GM18526 (cell line): ENCODE measurements around the gene SGTA.

Experiments used
- POLR2A ChIP-seq: IDR thresholded peaks from 3 replicates; pipeline ENCODE4 v1.6.1; 2011; ENCODE audit not compliant: insufficient read length; ENCODE audit errors: extremely low read depth

The SGTA gene

DNA sequence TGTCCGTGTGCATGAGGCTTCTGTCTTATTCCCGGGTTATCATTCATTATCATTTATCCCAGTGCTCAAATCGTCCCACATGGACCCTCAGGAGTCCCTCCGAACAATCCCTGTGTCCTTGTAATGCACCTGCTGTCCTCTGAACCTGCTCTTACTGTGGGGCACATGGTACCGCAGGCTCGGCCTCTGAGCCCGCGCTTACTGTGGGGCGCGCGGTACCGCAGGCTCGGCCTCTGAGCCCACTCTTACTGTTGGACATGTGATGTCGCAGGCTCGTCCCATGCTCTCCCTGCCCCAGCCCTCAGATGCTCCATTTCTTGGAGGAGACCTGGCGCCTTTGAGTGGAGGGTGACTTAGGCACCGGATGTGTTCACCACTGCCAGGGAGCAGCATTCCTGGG lies 19.8 kb upstream of the SGTA start:
- TF ChIP-seq POLR2A, result no peak

DNA sequence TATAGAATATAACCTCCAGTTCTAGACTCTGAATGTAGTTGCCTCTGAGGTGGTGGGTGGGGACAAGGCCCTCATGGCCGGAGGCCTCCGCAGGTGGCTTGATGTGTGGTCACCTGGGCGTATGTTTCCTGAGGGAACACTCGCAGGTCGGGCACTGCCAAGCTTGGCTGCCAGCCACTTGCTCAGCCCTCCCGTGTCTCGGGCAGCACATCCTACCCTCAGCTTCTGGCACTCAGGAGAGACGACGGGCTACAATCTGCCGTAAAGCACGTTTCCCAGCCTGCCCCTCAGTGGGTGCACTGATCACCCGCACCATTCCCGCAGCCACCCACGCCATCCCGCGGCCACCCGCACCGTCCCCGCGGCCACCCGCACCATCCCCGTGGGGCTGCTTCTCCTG lies 17.4 kb upstream of the SGTA start:
- no peak for TF ChIP-seq POLR2A

DNA sequence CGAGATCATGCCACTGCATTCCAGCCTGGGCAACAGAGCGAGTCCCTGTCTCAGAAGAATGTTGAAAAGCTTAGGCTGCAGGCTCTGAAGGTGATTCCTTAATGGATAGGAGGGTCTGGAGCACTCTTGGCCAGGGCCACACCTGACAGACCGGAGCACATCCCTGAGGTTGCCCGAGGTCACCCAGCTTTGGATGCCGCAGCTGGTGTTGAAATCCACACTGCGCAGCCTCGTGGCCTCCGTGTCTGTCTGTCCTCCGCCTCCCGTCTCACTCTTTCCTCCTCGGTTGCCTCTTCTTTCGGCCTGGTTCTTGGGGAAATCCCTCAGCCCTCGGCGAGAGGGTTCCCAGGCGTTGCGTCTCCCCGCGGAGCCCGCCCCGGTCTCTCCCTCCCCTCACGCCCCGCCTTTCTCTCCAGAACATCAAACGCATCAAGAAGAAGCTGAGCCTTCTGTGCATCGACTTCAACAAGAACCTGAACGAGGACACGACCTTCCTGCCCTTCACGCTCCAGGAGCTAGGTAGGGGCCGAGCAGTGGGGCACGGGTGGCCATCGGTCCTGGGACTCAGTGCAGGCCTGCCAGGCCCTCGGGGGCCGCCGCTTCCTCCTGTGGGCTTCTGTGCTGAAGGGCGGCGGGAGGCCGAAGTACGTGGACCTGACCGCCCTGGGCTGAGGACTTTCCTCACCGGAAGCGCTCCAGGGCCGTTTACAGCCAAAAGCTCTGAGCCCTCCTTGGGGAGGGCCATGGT lies 16.4 kb upstream of the SGTA start:
- no peak for TF ChIP-seq POLR2A

DNA sequence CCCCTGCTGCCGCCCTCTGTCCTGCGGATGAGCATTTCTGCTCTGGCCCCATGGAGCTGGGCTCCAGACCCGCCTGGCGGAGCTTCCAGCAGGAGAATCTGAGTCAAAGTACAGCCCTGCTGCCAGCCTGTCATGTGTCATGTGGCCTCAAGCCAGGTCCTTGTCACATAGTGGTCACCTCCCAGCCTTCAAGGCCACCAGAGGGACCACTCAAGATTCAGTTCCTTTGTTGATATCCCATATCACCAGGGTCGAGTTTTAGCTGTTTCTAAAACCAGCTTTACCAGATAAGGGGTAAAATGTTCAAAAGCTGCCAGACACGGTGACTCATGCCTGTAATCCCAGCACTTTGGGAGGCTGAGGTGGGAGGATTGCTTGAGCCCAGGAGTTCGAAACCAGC lies 15.7 kb upstream of the SGTA start:
- TF ChIP-seq POLR2A, result no peak

DNA sequence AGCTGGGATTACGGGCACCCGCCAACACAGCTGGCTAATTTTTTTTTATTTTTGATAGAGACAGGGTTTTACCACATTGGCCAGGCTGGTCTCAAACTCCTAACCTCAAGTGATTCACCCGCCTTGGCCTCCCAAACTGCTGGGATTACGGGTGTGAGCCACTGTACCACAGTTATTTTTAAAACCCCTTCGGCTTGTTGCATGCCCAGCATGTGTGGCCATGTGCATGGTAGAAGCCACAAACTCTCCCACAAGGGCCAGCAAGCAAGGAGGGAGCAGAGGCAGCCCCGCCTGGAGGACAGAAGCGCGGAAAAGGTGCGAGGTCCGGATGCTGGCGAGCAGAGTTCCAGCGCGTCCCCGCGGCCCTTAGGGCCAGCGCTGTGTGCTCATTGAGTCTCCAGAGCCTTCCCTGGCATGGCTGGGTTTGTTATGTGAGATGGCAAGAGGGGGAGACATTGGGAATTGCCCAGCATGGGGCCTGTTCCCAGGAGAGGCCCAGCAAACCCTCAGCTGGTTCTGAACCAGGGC lies 15.1 kb upstream of the SGTA start:
- no peak for TF ChIP-seq POLR2A

DNA sequence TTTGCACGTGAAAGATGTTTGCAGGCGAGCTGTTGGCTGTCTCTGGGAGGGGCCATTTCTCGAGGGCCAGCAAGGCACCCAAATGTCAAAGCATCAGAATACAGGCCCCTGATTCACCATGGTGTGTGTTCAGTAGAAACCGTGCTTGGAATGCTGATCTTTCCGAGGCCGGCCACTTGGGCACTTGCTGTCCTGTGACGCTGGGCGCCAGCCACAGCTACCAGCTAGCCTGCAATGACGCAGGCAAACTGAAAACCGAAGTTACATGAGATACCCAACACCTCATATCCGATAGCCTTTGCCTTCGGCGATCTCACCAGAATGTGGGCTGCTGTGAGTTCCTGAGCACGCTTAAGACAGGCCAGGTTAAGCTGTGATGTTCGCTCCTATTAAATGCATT lies 14.2 kb upstream of the SGTA start:
- no peak for TF ChIP-seq POLR2A

DNA sequence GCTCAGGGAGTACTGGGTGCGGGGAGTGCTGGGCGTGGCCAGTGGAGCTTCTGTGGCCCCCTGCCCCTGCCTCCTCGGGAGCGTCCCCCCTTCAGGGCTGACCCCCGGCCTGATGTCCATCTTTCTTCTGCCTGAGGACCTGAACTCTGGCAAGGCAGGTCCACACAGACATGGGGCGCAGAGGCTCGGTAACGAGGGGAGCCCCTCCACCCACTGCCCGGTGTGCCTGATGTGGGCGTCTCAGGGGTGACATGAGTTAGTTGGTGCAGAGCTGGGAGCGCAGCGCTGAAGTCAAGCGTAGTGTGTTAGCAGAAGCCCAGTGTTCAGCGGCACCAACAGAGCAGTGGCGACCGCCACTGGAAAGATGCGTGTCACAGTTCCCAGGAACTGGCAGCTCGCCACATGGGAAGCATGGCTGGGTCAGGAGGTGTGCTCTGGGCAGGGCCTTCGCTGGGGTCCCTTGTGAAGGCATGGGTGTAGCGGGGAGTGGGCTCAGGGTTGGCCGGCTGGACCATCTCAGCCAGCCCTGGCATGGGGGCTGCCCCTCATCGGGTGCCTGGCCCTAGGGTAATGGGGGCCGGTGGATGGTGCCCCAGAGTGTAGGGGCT lies 13.7 kb upstream of the SGTA start:
- no peak for TF ChIP-seq POLR2A

DNA sequence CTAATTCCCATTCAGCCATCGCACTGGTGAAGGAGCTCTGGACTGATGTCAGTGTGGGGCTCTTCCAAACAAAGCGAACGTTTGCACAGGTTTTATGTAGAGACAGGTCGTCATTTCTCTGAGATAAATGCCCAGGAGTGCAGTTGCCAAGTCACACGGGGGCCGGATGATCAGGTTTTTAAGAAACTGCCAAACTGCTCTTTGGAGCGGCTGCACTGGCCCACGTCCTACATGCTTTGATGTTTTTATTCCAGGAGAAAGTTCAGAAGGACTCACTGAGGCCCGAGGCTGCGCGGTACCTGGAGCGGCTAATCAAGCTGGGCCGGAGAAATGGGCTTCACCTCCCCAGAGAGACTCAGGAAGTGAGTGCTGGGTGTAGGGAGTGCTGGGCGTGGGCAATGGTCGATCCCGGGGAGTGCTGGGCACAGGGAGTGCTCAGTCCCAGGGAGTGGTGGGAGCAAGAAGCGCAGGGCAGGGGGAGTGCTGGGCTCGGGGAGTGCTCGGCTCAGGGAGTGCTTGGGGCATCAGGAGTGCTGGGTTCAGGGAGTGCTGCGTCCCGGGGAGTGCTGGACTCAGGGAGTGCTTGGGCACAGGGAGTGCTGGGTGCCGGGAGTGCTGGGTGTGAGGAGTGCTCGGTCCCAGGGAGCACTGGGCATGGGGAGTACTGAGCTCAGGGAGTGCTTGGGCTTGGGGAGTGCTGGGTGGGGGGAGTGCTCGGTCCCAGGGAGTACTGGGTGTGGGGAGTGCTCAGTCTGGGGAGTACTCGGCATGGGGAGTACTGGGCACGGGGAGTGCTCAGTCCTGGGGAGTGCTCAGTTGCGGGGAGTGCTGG lies 13.0 kb upstream of the SGTA start:
- TF ChIP-seq POLR2A, result no peak

DNA sequence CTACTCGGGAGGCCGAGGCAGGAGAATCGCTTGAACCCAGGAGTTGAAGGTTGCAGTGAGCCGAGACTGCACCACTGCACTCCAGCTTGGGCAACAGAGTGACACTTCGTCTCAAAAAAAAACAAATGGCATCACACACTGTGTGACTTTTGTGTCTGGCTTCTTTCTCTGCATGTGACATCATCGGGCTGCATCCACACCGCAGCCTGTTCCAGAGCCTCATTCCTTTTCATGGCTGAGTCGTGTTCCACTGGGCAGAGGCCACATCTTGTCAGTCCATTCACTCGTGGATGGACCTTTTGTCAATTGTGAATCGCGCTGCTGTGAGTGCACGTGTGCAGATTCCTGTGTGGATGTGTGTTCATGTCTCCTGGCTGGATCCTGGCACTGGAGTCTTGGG lies 10.5 kb upstream of the SGTA start:
- no peak for TF ChIP-seq POLR2A

DNA sequence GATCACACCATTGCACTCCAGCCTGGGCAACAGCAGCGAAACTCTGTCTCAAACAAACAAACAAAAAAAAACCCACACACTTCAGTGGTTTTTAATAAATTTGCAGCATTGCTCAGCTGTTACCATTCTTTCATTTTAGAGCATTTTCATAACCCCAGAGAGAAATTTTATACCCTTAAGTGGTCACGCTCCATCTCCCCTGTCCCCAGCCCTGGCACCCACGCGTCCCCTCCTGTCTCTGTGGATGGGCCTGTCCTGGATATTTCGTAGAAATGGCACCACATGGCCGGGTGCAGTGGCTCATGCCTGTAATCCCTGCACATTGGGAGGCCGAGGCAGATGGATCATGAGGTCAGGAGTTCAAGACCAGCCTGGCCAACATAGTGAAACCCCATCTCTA lies 10.1 kb upstream of the SGTA start:
- no peak for TF ChIP-seq POLR2A

DNA sequence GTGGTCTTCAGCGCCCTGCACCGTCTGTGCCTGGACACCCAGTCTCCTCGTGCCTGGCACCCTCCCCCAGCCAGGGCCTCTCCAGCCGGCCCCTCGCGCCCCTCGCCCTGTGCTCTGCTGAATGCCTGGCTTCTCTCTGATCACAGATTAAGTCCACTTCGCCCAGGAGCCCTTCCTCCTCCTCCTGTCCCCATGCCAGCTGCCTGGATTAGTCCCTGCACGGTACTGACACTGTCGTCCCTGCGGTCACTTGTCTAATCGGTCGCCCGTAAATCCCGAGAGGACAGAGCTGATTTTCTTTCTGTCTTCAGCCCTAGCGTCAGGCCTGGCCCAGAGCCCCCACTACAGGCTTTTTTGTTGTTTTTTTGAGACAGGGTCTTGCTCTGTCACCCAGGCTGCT lies 8.8 kb upstream of the SGTA start:
- TF ChIP-seq POLR2A, result no peak

DNA sequence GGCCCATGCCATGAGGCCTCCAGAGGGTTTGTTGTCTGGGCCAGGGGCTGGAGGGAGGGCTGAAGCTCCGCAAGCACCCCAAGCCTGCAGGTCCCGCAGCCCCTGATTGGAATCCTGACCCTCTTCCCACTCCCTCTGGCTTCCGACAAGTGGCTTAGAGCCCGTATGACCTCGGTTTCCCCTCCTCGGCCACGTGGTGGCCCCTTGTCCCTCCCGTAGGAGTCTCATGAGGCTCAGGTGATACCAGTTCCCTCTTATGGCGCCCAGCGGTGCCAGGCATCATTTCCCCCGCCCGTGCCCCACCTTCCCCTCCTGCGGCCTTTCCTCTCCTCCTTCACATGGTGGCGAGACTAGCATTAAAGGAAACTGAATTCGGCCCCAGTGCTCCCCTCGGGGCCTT lies 8.4 kb upstream of the SGTA start:
- TF ChIP-seq POLR2A, result no peak

DNA sequence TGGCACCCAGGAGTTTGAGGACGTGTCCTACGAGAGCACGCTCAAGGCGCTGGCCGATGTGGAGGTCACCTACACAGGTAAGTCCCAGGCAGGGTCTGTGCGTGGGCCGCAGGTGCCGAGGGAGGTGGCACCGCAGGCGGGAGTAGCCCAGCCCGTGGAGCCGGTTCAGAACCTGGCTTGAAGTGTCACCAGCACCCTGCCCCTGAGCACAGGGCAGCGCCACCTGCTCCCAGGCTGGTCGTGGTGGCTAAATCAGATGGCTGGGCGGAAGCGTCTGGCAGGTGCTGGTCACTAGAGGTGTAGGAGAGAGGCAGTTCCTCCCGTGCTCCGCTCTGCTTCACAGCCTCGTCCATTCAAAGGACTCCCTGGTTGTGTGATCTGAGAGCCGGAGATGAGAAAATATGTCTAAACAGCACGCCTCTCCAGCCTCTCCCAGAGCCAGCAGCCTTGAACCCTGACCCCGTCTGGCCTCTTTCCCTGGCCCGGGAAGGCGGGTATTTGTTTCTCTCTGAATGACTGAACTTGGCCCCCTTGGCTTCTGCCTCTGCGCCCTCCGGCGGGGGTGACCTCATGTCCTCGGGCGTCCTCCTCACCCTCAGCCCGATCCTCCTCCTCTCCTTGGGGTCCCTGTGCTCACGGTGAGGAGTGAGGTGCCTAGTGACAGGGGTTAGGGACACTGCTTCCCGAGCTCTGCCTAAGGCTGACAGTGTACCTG lies 7.6 kb upstream of the SGTA start:
- no peak for TF ChIP-seq POLR2A

DNA sequence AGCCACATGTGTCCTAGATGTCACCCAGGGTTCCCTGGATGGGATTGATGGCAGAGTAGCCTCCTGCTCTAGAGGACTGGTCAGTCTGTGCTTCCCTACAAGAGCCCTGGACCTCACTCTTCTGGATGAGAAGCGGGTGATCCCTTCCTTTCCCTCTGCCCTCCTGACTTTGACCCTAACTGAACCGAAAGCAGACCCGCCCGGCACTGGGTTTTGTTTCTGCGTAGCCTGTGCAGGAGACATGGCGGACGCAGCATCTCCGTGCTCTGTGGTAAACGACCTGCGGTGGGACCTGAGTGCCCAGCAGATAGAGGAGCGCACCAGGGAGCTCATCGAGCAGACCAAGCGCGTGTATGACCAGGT lies 7.1 kb upstream of the SGTA start:
- TF ChIP-seq POLR2A, result no peak

DNA sequence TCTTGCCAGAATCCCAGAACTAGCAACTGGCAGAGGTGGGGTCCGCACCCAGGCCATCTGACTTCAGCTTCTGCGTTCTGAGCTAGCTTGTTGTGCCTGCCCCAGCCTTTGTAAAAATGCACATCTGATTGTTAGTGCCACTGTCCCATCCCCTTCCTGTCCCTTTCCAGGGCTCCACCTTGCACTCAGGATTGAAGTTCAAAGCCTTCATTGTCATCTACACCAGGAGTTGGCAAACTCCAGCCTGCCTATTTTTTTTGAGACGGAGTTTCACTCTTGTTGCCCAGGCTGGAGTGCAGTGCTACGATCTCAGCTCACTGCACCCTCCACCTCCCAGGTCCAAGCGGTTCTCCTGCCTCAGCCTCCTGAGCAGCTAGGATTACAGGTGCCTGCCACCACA lies 5.2 kb upstream of the SGTA start:
- no peak for TF ChIP-seq POLR2A
